Measurements from ENCODE around the gene IVL.

DNA sequence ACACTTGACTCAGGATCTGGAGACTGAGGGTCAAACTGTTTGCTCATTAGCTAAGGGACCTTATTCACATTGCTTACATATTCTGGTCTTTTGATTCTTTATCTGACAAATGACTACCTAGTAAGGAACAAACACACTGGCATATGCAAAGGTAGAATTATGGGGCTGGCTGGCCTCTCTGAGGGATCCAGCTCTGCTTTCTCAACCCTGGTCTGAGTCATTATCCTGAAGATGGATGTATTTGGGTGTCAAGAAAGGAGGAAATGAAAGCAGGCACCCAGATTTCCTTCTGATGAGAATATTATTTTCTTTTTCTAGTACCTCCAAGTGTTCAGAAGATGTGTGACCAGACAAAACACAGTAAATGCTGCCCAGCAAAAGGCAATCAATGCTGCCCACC, 24.3 kb upstream of the IVL start:
- TF ChIP-seq RAD21 (conservative IDR thresholded peaks at IDR 0.05), result no peak
- TF ChIP-seq, protein P1, sequence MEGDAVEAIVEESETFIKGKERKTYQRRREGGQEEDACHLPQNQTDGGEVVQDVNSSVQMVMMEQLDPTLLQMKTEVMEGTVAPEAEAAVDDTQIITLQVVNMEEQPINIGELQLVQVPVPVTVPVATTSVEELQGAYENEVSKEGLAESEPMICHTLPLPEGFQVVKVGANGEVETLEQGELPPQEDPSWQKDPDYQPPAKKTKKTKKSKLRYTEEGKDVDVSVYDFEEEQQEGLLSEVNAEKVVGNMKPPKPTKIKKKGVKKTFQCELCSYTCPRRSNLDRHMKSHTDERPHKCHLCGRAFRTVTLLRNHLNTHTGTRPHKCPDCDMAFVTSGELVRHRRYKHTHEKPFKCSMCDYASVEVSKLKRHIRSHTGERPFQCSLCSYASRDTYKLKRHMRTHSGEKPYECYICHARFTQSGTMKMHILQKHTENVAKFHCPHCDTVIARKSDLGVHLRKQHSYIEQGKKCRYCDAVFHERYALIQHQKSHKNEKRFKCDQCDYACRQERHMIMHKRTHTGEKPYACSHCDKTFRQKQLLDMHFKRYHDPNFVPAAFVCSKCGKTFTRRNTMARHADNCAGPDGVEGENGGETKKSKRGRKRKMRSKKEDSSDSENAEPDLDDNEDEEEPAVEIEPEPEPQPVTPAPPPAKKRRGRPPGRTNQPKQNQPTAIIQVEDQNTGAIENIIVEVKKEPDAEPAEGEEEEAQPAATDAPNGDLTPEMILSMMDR (IDR thresholded peaks at IDR 0.05; ENCODE audit: poor library complexity, severe bottlenecking), result no peak
- TF ChIP-seq MXI1 (conservative IDR thresholded peaks at IDR 0.05; ENCODE audit: poor library complexity, severe bottlenecking), result no peak
- TF ChIP-seq SMC3 (conservative IDR thresholded peaks at IDR 0.05; ENCODE audit: poor library complexity), result no peak

Measured in neural cell (in vitro differentiated cells).